Gastrocnemius medialis (tissue), 4 donors: ENCODE results near the gene MAEA. TPM values are rescaled to one million over a fixed set of nuclear protein-coding genes. Genes with fewer than 3 reads are reported as not detected.

Source experiments
- ATAC-seq, 2 donors: fragments of 150-250 bp; one replicate each; pipeline ENCODE4 v1.9.1; 2016
- DNase-seq, 2 donors: peaks; one replicate each; pipeline ENCODE4 v3.0.0-alpha.2; 2019
- H3K27ac ChIP-seq, 4 donors: fragments of 200-600 bp; sonication (generic); 1 replicate in 1 of 4; 2 replicates in 3 of 4; pipeline ENCODE4 v1.5.1; 2016 to 2018; ENCODE audit warnings: mild to moderate bottlenecking in 2 of 4, moderate library complexity in 1 of 4
- H3K27me3 ChIP-seq, 3 donors: fragments of 200-600 bp; sonication (generic) in 2 of 3; 1 replicate in 1 of 3; 2 replicates in 2 of 3; pipeline versions ENCODE4 v1.5.1 to v1.6.0; 2016 to 2019; ENCODE audit warnings: mild to moderate bottlenecking in 1 of 3, moderate library complexity in 1 of 3
- H3K36me3 ChIP-seq, 2 donors: fragments of 200-600 bp; sonication (generic) in 1 of 2; one replicate each; pipeline ENCODE4 v1.5.1; 2017 to 2018
- H3K4me1 ChIP-seq, 2 donors: fragments of 200-600 bp; sonication (generic) in 1 of 2; one replicate each; pipeline ENCODE4 v1.5.1; 2016 to 2017; ENCODE audit warnings: mild to moderate bottlenecking in 2 of 2
- H3K4me3 ChIP-seq, 4 donors: fragments of 200-600 bp; sonication (generic) in 3 of 4; 1 replicate in 1 of 4; 2 replicates in 3 of 4; pipeline ENCODE4 v1.5.1; 2016 to 2019; ENCODE audit warnings: mild to moderate bottlenecking in 2 of 4
- H3K9me3 ChIP-seq, 3 donors: fragments of 200-600 bp; sonication (generic) in 2 of 3; 1 replicate in 1 of 3; 2 replicates in 2 of 3; pipeline ENCODE4 v1.5.1; 2016 to 2019
- POLR2A ChIP-seq, 2 donors: fragments of 450-650 bp; IDR thresholded peaks; one replicate each; pipeline ENCODE4 v1.6.1; 2017; ENCODE audit warnings: antibody characterized with exemption in 2 of 2, mild to moderate bottlenecking in 2 of 2, moderate library complexity in 2 of 2
- in situ Hi-C, 4 donors: fragments of 200-750 bp; cut with MboI; loops; one replicate each; pipeline versions ENCODE4 v1.15.0 to v1.8.0; 2017; ENCODE audit warnings: low sequenced_read_pairs in 4 of 4
- intact Hi-C: fragments of 100-400 bp; cut with DNase I; formaldehyde crosslinking; loops from one replicate; pipeline ENCODE4 v1.15.1; 2023; ENCODE audit warnings: low total_unique reads
- total RNA-seq, 4 donors: library from RNA; depleted of rRNA; stranded (reverse); fragments of >200 nt; gene quantifications; one replicate each; pipeline versions ENCODE4 v1.1.0 to v1.2.3, GENCODE V29; 2016
- TF ChIP-seq, protein P1 (sequence below), 5 experiments: fragments of 450-650 bp in 3 of 5; fragments of 200-600 bp in 2 of 5; sonication (generic) in 2 of 5; IDR thresholded peaks in 4 of 5; conservative IDR thresholded peaks in 1 of 5; 1 replicate in 4 of 5; 2 replicates in 1 of 5; pipeline ENCODE4 v1.5.1; 2016 to 2019; ENCODE audit warnings: antibody characterized with exemption in 5 of 5, mild to moderate bottlenecking in 3 of 5, moderate library complexity in 3 of 5

Gene MAEA
- total RNA-seq, 4 donors from 2014 or later: 30.0 to 42.7 (median 34.3) TPM

DNA sequence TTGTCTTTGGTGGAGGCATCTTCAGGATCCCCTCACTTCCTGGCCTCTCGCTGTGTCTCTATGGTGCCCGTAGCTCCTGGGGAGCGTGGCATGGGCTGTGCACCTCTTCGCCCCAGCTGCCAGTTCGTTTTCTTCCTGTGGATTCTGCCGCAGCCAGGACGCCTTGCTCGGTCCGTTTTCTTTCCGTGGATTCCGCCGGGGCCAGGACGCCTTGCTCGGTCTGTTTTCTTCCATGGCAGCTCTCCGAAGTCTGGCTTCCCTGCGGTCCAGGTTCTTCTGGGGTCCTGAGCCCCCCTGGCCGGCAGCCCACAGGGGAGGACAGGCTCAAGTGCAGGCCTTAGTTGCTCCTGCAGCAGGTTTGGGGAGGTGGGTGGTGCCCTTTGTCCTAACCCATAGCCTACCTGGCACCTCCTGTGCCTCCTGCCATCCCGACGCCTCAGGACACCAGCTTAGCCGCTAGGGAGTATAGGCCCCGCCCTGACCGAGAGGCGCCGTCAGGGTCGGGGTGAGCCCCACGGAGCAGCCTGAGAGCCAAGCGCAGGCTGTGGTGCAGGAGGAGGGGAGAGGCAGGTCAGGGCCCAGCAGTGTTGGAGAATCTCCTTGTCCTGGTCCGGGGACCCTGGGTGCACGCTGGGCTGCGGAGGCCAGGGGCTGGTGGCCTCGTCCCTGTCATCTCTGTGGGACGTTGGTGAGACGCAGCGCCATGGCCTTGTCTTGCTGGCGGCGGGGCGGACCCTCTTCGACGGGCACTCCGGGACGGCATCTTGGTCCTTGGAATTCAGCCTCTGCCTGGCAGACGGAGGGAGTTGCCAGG, 84.4 kb downstream of the MAEA start:
- ATAC-seq (no peak), DNase-seq (peak in 1 of 2 donors; percentile 9)
- Histone ChIP-seq H3K4me3 (no peak overlapping the region), H3K4me1 (no peaks in the 10 kb centered on the region), H3K36me3 (peaks cover 0 to 7% of the 10 kb centered on the region in 2 donors), H3K27ac (no peak overlapping the region), H3K9me3 (no peaks in the 10 kb centered on the region), H3K27me3 (no peaks in the 10 kb centered on the region)
- TF ChIP-seq POLR2A (IDR thresholded peaks at IDR 0.05): no peak
- TF ChIP-seq, protein P1, sequence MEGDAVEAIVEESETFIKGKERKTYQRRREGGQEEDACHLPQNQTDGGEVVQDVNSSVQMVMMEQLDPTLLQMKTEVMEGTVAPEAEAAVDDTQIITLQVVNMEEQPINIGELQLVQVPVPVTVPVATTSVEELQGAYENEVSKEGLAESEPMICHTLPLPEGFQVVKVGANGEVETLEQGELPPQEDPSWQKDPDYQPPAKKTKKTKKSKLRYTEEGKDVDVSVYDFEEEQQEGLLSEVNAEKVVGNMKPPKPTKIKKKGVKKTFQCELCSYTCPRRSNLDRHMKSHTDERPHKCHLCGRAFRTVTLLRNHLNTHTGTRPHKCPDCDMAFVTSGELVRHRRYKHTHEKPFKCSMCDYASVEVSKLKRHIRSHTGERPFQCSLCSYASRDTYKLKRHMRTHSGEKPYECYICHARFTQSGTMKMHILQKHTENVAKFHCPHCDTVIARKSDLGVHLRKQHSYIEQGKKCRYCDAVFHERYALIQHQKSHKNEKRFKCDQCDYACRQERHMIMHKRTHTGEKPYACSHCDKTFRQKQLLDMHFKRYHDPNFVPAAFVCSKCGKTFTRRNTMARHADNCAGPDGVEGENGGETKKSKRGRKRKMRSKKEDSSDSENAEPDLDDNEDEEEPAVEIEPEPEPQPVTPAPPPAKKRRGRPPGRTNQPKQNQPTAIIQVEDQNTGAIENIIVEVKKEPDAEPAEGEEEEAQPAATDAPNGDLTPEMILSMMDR (IDR thresholded peaks at IDR 0.05 in 4 of 5, conservative IDR thresholded peaks at IDR 0.05 in 1 of 5): no peak
- in situ Hi-C loops (loop anchor here in 3 of 4 donors (25.0 kb wide), 2 partner anchors 237 to 263 kb away; no protein-coding TSS in a partner anchor), intact Hi-C loops (no loop called here)

DNA sequence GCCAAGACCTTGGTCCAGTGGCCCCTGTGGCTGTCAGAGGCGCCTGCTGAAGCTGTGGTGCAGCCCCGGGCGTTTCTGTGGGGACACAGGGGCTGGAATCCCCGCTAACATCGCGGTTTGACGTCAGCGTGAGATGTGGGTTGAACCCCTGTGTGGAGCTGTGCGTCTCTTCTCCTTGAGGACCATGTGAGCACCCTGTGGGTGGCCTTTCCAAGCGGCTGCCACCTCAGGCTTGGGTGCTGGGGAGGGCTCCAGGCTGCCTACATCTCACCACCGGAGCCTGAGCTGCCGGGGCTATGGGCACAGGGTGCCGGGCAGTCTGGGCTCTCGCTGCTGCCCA, 85.0 kb downstream of the MAEA start:
- no peak overlapping the region for H3K4me3 ChIP-seq
- H3K9me3 ChIP-seq: no peaks in the 10 kb centered on the region
- intact Hi-C loops (no loop called here), in situ Hi-C loops (loop anchor here in 3 of 4 donors (25.0 kb wide), 2 partner anchors 237 to 263 kb away; no protein-coding TSS in a partner anchor)
- no peaks in the 10 kb centered on the region for H3K4me1 ChIP-seq
- no peak overlapping the region for H3K27ac ChIP-seq
- no peak for TF ChIP-seq POLR2A (IDR thresholded peaks at IDR 0.05)
- TF ChIP-seq, protein P1 (IDR thresholded peaks at IDR 0.05 in 4 of 5, conservative IDR thresholded peaks at IDR 0.05 in 1 of 5): no peak
- no peak for DNase-seq
- H3K27me3 ChIP-seq: no peaks in the 10 kb centered on the region
- no peak for ATAC-seq
- peaks cover 0 to 7% of the 10 kb centered on the region in 2 donors for H3K36me3 ChIP-seq

DNA sequence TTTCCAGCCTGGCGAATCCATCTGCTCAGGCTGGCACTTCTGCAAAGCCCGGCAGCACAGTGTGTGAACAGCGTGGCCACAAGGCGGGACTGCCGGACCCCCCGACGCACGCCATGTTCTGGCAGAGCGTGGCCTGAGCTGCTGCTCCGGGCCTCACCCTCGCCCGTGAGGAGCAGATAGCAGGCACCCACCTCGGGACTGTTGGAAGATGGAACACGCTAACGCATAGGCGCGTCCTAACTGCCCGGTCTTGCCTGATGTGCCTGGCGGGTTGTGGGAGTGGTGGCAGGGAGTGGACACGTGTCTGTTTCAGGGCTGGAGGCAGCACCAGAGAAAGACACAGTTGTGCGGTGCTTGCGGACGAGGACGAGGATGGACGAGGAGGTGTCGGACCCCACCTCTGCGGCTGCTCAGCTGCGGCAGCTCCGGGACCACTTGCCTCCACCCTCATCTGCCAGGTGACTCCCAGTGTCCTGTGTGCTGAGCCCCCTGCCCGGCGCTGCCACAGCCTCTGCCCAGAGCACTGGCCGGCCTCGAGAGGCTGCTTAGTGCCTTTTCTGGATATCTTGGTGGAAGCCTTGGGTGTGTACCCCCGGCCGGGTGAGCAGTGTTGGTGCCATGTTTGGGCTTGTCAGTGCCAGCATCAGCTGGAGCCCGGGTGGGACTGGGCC, 85.5 kb downstream of the MAEA start:
- H3K4me1 ChIP-seq: no peaks in the 10 kb centered on the region
- DNase-seq (no peak), ATAC-seq (no peak)
- no peak overlapping the region for H3K4me3 ChIP-seq
- H3K9me3 ChIP-seq: no peaks in the 10 kb centered on the region
- in situ Hi-C loops: no loop called here
- TF ChIP-seq POLR2A (IDR thresholded peaks at IDR 0.05): no peak
- TF ChIP-seq, protein P1 (IDR thresholded peaks at IDR 0.05 in 4 of 5, conservative IDR thresholded peaks at IDR 0.05 in 1 of 5): no peak
- peaks cover 0 to 7% of the 10 kb centered on the region in 2 donors for H3K36me3 ChIP-seq
- intact Hi-C loops: no loop called here
- H3K27ac ChIP-seq: no peak overlapping the region
- no peaks in the 10 kb centered on the region for H3K27me3 ChIP-seq

DNA sequence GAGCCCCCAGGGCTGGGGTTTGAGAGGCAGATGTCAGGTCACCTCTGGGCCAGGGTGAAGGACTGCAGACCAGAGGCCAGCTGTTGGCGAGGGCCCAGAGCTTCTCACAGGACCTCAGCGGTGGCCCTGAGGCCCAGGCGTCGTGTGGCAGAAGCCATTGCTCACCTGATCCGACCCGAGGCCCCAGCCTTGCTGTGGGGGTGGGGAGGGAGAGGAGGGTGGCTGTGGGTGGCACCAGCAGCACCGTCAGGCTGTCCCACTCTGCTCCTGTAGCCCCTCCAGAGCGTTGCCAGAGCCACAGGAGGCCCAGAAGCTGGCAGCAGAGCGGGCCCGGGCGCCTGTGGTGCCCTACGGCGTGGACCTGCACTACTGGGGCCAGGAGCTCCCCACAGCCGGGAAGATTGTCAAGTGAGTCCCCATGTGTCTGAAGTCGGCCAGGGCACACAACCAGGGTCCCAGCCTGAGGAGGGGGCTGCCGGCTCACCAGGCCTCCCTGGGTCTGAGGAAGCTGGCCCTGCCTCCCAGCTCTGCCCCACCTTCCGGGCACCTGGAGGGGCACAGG, 86.2 kb downstream of the MAEA start:
- Histone ChIP-seq H3K4me1 (no peaks in the 10 kb centered on the region), H3K27ac (no peak overlapping the region), H3K36me3 (peaks cover 0 to 7% of the 10 kb centered on the region in 2 donors), H3K9me3 (no peaks in the 10 kb centered on the region), H3K27me3 (no peaks in the 10 kb centered on the region), H3K4me3 (no peak overlapping the region)
- intact Hi-C loops (no loop called here), in situ Hi-C loops (no loop called here)
- TF ChIP-seq, protein P1 (IDR thresholded peaks at IDR 0.05 in 4 of 5, conservative IDR thresholded peaks at IDR 0.05 in 1 of 5): no peak
- TF ChIP-seq POLR2A (IDR thresholded peaks at IDR 0.05): no peak
- no peak for ATAC-seq
- no peak for DNase-seq
